NCI-H146 treated with DMSO at 0.1 percent for 48 hours (cell line): ENCODE results near the gene DMTF1.
"Not testable (repeated sequence)": the region's sequence is repeated elsewhere in the genome, so short reads cannot be mapped to it uniquely, and the experiment has no call there.

Experiments
- DNase-seq: peaks from one replicate; lab custom pipeline; 2025; ENCODE audit not compliant: unreplicated experiment; lab: John Stamatoyannopoulos, UW

DMTF1 gene

DNA sequence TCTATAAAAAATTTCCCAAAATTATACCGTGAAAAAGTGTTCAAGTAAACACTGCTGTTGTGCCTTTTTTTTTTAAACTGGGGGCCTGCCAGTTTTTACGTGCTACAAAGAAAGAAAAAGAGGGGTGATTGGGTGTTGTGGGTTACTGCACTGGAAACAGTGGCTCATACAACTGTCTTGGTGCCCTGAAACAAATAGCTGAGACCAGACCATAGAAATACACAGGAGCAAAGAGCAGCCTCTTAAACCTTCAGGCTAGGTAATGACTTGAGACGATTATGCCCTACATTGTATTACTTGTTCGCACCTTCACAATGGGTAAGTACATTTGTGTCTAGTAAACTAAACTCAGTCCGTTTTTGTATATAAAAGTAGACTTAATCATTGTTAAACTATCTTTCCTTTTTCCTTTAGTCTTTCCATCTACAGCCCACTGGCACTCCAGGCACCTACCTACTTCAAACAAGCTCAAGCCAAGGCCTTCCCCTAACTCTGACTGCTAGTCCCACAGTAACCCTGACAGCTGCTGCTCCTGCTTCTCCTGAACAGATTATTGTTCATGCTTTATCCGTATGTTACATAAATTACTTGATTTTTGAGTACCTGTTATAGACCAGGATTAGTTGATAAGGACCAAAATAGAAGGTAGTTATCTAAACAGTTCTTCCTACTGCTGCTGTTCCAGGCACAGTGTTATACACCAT is 40.7 kb downstream of the DMTF1 start:
- no peak for DNase-seq

DNA sequence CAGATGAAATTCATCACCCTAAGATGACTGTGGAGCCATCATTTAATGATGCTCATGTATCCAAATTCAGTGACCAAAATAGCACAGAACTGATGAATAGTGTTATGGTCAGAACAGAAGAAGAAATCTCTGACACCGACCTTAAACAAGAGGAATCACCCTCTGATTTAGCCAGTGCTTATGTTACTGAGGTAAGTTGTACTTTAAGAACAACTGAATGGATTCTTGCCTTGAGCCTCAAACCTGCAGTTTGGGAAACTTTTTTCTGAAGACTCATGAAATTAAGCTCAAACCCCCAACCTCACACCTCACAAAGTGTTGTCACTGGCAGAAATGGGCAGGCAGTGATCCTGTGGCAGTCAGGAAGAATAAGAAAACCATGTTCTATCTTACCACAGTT is 41.7 kb downstream of the DMTF1 start:
- no peak for DNase-seq

DNA sequence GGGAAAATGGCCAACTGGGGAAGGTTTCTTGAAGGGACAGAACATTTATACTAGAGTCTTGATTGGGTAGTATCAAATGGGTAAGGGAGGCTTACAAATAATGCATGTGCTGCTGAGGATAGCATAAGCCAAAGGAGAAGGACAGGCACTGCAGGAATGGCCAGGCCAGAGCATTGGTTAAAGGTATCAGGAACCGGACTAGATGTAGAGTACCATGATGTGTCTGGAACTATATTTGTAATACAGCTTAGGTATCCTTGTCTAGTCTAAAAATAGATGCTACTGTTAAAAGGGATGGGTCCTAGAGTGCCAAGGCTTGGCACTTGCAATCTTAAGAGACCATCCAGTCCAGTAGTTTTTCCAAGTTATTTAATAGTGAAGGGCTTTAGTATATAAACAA is 47.0 kb downstream of the DMTF1 start:
- no peak for DNase-seq

DNA sequence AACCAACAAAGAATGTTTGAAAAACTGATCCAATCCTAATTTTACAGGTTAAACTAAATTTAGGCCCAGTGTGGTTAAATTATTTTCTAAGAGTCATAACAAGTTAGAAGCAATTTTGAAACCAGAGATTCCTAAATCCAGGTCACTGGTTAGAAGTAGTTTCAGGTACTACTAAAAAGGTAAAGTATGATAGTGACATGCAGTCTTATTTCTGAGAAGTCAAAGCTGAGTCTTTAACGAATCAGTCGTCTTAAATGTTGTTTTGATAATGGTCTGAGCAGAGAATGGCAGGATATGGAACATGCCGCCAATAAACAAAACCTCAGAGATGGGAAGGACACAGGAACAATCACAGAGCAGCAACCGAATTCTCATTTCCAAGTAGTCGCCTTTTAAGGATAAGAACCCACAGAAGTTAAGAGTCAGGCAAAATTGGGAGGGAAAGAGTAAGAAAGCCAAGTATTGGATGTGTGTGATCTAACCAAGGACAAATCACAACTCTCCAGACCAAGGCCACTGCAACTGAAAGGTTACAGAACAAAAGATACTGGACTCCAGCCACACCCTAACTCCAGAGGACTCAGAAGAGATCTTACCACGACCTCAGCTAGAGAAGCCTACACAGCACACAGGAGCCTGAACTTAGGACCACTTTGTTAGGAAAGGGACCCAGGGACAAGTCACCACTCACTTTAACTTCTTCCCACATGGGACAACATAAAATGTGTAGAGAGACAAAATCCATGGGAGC is 47.6 kb downstream of the DMTF1 start:
- no peak for DNase-seq

DNA sequence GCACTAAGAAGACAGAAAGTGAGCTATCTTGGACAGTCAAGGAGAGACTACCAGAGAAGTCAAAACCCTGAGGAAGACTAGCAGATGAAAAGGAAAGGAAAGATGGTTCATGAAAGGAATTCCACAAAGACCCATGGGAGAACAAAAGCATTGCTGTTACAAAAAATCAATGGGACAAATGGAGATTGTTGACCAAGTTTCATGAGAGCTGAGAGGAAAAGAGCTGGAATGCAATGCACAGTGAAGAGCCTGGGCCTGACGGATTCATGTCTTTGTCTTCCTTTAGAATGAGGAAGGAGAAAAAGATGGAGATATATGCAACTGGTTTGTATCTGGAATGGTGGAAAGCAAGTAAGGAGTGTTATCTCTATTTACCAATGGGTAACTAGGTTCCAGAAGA is 50.0 kb downstream of the DMTF1 start:
- DNase-seq = no peak

DNA sequence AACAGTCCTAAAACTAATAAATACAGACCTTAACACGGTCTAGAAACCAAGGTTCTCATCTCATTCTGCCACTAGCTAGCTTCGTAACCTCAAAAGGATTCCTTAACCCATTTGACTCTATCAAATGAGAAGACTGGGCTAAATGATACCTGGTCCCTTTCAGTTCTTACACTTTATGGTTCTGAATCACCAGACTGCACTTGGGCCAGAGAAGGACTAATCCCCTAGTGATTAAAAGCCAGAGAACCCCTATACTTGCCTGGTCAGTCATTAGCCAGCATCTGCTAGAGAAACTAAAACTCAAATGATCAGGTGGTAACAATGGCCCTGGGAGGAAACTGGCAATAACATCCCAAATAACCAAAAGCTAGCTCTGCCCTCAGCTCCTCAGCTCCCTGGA is 50.5 kb downstream of the DMTF1 start:
- DNase-seq = no peak

DNA sequence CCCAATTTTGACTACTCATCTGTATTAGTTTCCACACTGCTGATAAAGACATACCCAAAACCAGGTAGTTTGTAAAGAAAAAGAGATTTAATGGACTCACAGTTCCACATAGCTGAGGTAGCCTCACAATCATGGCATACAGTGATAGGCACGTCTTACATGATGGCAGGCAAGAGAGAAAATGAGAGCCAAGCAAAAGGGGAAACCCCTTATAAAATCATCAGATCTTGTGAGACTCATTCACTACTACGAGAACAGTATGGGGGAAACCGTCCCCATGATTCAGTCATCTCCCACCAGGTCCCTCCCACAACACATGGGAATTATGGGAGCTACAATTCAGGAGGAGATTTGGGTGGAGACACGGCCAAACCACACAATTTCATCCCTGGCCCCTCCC is 51.7 kb downstream of the DMTF1 start:
- DNase-seq = not testable (repeated sequence)

DNA sequence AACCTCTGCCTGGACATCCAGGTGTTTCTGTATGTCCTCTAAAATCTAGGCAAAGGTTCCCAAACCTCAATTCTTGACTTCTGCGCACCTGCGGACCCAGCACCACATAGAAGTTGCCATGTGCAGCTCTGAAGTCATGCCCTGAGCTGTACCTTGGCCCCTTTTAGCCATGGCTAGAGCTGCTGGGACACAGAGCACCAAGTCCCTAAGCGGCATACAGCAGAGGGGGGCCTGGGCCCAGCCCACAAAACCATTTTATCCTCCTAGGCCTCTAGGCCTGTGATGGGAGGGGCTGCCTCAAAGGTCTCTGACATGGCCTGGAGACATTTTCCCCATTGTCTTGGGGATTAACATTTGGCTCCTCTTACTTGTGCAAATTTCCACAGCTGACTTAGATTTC is 52.7 kb downstream of the DMTF1 start:
- no peak for DNase-seq

DNA sequence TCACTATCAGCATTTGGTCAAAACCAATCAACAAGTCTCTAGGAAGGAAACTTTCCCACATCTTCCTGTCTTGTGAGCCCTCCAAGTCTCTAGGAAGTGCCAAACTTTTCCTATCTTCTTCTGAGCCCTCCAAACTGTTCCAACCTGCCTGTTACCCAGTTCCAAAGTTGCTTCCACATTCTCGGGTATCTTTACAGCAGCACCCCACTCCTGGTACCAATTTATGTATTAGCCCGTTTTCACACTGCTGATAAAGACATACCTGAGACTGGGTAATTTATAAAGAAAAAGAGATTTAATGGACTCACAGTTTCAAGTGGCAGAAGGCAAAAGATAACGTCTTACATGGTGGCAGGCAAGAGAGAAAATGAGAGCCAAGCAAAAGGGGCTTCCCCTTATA is 53.4 kb downstream of the DMTF1 start:
- DNase-seq = not testable (repeated sequence)

DNA sequence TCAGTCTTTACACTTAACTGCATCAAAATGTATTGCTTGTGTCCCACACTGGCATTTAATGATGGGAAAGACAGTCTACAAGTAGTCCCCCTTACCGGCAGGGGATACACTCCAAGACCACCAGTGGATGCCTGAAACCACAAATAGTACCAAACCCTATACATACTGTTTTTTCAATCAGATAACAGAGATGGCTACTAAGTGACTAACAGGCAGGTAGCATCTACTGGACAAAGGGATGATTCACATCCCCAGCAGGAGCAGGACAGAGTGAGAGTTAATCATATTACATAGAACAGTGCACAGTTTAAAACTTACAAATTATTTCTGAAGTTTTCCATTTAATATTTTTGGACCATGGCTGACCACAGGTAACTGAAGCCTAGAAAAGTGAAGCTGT is 54.1 kb downstream of the DMTF1 start:
- no peak for DNase-seq

DNA sequence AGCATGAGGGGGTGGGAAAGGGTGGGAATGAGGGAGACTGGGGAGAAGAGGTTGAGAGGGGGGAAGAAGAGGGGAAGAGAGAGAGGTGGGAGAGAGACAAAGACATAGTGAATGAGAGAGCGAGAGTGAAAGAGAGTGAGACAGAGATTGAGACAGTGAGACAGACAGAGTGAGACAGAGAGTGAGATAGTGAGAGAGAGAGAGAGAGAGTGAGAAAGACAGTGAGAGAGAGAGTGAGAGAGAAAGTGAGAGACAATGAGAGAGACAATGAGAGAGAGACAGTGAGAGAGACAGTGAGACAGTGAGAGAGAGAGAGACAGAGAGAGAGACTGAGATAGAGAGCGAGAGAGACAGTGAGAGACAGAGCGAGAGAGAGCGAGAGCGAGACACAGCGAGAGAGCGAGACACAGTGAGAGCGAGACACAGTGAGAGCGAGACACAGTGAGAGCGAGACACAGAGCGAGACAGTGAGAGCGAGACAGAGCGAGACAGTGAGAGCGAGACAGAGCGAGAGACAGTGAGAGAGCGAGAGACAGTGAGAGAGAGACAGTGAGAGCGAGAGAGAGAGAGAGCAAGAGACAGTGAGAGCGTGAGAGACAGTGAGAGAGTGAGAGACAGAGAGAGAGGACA is 57.2 kb downstream of the DMTF1 start:
- no peak for DNase-seq

DNA sequence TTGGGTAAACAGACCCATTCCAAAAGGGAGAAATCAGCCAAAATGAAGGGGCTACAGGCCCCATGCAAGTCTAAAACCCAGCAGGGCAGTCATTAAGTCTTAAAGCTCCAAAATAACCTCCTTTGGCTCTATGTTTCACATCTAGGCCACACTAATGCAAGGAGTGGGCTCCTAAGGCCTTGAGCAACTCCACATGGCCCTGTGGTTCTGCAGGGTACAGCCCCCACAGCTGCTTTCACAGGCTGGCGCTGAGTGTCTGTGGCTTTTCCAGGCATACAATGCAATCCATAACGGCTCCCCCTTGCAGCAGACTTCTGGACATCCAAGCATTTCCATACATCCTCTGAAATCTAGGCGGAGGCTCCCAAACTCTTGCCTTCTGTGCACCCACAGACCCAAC is 58.3 kb downstream of the DMTF1 start:
- no peak for DNase-seq

DNA sequence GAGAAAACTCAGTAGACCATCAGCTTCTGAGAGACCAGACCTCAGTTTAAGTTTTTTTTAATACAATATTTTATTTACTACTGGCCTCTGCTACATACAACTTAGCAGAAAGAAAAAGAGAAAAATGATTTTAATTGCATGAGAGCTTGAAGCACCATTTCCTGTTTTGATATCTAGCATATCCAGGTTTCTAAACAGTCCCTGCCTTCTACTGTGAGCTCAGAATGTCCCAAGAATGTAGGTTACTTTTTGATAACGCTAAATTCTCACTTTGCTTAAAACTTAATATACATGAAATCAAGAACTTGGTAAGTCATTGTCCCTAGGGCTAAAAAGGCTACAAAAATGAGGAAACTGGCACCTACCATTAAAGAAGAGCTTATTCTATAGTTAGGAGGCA is 60.2 kb downstream of the DMTF1 start:
- no peak for DNase-seq

DNA sequence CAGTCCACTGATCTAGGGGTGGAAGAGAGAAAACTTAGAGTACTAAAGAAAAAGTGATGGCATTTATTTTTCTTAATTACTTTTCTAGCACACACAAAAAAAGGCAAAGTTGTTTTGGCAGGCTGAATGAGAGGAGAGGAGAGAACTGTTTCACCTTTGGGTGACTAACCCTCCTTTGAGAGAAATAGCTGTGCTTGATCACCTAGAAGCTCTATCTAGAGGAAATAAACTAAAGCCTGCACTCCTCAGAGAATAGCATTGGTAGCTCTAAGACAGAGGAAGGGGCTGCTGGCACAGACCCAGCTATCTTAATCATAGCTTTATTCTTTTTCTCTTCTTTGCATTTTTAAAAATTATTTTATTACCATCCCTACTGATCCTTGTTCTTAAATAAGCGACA is 61.0 kb downstream of the DMTF1 start:
- no peak for DNase-seq

DNA sequence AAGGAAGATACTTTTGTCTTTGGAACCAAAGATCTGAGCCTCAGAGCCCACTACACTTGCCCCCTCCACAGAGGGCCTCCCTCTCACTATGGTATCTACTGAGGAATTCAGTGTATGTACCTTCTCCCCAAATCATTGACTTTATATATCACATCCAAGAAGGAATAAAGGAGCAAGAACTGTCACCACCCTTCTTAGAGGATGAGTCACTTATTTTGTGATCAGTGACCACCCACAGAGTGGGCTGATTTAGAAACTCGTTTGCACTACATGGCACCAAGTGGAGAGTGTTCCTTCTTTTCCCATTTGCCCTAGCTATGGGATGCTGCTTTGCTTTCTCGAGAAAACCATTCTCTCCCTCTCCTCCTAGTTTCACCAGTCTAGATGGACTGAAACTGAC is 61.6 kb downstream of the DMTF1 start:
- DNase-seq = no peak

DNA sequence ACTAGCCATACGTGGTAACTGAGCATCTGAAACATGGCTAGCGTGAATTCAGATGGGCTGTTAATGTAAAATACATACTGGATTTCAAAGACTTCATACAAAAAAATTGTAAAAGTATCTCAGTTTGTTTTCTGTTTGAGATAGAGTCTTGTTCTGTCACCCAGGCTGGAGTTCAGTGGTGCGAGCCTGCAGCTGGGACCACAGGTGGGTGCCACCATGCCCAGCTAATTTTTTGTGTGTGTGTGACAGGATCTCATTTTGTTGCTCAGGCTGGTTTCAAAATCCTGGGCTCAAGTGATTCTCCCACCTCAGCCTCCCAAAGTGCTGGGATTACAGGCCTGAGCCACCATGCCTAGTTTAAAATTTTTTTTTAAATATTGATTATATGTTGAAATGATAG is 62.8 kb downstream of the DMTF1 start:
- no peak for DNase-seq

DNA sequence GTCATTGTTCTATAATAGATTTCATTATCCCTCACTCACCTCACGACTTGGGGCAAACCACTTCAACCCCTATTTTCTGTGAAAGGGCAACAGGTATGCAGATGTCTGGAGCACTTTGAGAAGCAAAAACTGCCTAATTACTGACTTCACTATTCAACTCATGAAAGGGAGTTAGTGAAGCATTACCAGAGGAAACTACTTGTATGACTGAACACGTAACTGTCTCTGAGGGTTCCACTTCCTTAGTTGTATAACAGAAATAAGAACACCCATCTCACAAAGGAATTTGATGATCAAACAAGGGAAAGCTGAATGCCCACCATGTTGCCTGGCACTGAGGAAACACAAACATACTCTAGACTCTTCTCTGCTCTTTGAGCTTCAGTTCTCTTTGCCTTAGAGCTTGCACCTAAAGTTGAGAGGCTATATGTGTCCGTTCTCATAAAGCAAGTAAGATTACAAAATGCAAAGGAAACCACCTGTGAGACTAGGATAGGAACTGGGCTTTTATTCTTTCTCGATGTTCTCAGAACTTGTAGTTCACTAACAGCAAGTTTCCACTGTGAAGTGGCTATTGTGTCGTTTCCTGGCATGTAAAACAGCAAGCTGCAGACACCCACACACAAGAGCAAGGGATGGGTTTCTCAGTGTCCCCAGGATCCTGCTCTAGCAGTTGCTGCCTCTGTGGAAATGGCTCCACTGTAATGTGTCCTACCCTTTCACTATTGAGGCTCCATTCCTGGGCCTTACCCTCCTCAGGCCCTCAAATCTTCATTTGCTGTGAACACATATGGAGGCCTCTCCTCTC is 64.7 kb downstream of the DMTF1 start:
- DNase-seq = no peak

DNA sequence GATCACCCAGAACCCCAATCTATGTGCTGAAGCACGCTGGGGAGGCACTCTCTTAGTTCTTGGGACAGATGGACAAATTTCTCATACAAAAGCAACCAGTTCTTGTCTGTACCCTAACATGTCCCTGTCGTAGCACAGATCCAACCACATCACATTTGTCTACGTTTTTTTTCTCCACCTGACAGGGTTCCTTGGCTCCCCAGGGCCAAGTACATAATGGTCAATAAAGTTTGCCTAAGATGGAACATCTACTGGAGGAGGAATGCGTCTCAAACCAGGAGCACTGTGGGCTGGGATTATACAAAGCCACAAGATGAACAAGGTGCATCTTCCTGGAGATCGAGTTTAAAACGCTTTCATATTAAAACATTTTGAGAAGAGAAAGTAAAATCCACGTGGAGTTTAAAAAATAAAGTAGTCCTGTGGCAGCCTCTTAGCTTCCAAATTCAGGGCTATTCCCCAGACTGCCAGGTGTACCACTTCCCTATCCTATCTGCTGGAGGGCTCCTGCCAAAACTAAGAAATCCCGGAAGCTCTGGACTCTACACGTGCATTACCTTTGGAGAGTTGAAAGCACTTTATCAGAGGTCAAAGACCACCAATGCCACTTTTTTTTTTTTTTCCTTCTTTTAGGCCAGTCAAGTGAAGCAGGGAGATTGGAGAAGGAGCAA is 65.9 kb downstream of the DMTF1 start:
- DNase-seq = no peak

DNA sequence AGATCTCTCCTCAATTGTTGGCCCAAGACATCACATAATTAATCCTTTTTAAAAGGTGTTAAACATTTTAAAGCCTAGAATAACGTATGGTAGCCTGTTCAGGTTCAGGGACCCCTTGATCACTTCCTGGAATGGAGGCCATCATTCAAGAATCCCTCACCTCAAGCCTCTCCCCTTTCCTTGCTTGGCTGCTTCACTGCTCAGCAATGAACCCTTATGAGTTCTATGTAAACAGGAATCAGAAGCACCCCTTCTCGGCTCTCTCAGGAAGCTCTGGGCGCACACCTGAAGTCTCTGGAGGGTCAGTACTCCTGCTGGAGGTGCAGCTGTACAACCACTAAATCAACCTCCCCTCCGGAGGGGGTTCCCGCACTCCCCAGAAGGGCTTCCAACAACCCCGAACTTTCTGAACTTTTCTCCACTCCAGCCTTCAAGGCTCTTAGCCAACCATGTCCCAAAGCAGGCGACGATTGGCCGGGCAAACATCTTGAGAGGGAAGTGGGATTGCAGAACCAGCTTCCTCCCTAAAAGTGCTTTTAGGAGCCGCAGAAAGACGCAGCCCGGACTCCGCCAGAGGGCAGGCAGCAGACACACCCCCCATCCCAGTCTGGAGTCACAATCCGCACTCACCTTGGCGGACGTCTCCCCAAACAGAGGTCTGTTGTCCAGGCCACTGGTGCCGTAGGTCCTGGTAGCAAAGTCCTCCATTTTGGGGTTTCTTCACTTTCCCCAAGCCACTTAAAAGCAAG is 66.7 kb downstream of the DMTF1 start:
- no peak for DNase-seq

DNA sequence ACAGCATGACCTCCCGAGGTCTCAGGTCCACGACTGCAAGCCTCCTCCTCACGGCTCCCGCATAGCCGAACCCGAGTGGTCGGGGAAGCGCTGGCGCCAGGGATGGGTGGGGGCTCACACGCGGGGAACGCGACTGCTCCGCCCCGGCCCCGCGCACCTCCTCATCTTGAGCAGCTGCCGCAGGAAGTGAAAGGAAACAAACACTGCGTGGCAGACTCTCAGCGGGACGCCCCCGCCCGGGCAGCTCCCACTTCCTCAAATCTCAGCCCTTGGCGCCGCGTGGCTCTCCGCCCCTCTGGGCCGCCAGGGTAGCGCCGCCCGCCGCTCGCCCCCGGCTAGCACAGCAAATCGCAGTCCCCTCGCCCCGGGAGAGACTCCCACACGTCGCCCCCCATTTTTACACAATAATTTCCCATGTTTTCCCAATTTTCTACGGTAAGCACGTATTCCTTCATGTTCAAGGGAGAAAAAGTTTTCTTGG is 67.3 kb downstream of the DMTF1 start, which contains the start of gene TMEM243:
TMEM243 (minus strand) TSS at position 188 of the 481 bp plus-strand sequence. CDS start 229 bp downstream, outside the sequence.
- no peak for DNase-seq
